LHCN-M2 (cell line): Measurements from ENCODE around the gene LSM4. TPM values are rescaled to one million over a fixed set of nuclear protein-coding genes. Genes with fewer than 3 reads are reported as not detected.

Experiments used
- total RNA-seq: library from RNA; depleted of rRNA; stranded (reverse); fragments of >200 nt; gene quantifications from 2 replicates; pipeline ENCODE4 v1.2.3, GENCODE V29; 2014; rRNA removed

The LSM4 gene
- total RNA-seq, 1 experiment from 2014 or later = 434 TPM

Other genes with a start within 250 kb of the LSM4 start
- not detected in 2 replicates for gene IL12RB1, start 236.1 kb downstream of the LSM4 start, total RNA-seq
- 2.2 and 2.4 TPM in 2 replicates for gene MAST3, start 225.3 kb downstream of the LSM4 start, total RNA-seq
- 21.2 and 40.6 TPM in 2 replicates for gene PIK3R2, start 169.9 kb downstream of the LSM4 start, total RNA-seq
- 3.3 and 13.0 TPM in 2 replicates for gene IFI30, start 149.3 kb downstream of the LSM4 start, total RNA-seq
- 33.7 and 51.1 TPM in 2 replicates for gene MPV17L2, start 129.9 kb downstream of the LSM4 start, total RNA-seq
- gene RAB3A, start 119.0 kb downstream of the LSM4 start, total RNA-seq = 1.4 and 1.7 TPM in 2 replicates
- gene PDE4C, start 96.6 kb downstream of the LSM4 start, total RNA-seq = 0.17 and 0.26 TPM in 2 replicates
- 0.06 and 0.13 TPM in 2 replicates for gene IQCN, start 48.6 kb downstream of the LSM4 start, total RNA-seq
- 47.3 and 60.9 TPM in 2 replicates for gene JUND, start 41.5 kb downstream of the LSM4 start, total RNA-seq
- gene PGPEP1, start 17.5 kb upstream of the LSM4 start, total RNA-seq = 8.0 and 11.0 TPM in 2 replicates
- 109 and 147 TPM in 2 replicates for gene GDF15, start 63.1 kb upstream of the LSM4 start, total RNA-seq
- not detected in 2 replicates for gene LRRC25, start 74.5 kb upstream of the LSM4 start, total RNA-seq
- gene SSBP4, start 96.3 kb upstream of the LSM4 start, total RNA-seq = 41.6 and 64.2 TPM in 2 replicates
- gene ISYNA1, start 115.1 kb upstream of the LSM4 start, total RNA-seq = 0.83 and 0.86 TPM in 2 replicates
- 10.5 and 10.8 TPM in 2 replicates for gene ELL, start 199.0 kb upstream of the LSM4 start, total RNA-seq
- gene FKBP8, start 220.5 kb upstream of the LSM4 start, total RNA-seq = 374 and 409 TPM in 2 replicates
- gene KXD1, start 234.8 kb upstream of the LSM4 start, total RNA-seq = 136 and 148 TPM in 2 replicates
- gene UBA52, start 248.8 kb upstream of the LSM4 start, total RNA-seq = 772 and 799 TPM in 2 replicates